Ishikawa (cell line): Measurements from ENCODE around the gene VWA3B.

Source experiments
- CEBPB ChIP-seq: IDR thresholded peaks from 2 replicates; pipeline ENCODE4 v1.6.1; 2012
- CREB1 ChIP-seq: IDR thresholded peaks from 2 replicates; pipeline ENCODE4 v1.6.1; 2012; ENCODE audit warnings: low read depth
- EGR1 ChIP-seq: IDR thresholded peaks from 2 replicates; pipeline ENCODE4 v1.6.1; 2012
- EP300 ChIP-seq: IDR thresholded peaks from 2 replicates; pipeline ENCODE4 v1.6.1; 2012; ENCODE audit warnings: borderline replicate concordance
- FOXM1 ChIP-seq: IDR thresholded peaks from 2 replicates; pipeline ENCODE4 v1.6.1; 2012; ENCODE audit warnings: low read depth, borderline replicate concordance
- NFIC ChIP-seq: IDR thresholded peaks from 2 replicates; pipeline ENCODE4 v1.6.1; 2012
- RAD21 ChIP-seq: IDR thresholded peaks from 2 replicates; pipeline ENCODE4 v1.6.1; 2012; ENCODE audit warnings: low read depth
- TAF1 ChIP-seq: IDR thresholded peaks from 2 replicates; pipeline ENCODE4 v1.6.1; 2012; ENCODE audit warnings: low read depth, mild to moderate bottlenecking
- TCF12 ChIP-seq: IDR thresholded peaks from 2 replicates; pipeline ENCODE4 v1.6.1; 2012; ENCODE audit warnings: low read depth
- TEAD4 ChIP-seq: IDR thresholded peaks from 2 replicates; pipeline ENCODE4 v1.6.1; 2012
- YY1 ChIP-seq: IDR thresholded peaks from 2 replicates; pipeline ENCODE4 v1.6.1; 2012; ENCODE audit warnings: low read depth
- ZBTB7A ChIP-seq: IDR thresholded peaks from 2 replicates; pipeline ENCODE4 v1.6.1; 2012; ENCODE audit warnings: low read depth
- TF ChIP-seq, protein P1 (sequence below): IDR thresholded peaks from 2 replicates; pipeline ENCODE4 v1.6.1; 2012; ENCODE audit warnings: low read depth, mild to moderate bottlenecking
- TF ChIP-seq, protein P2 (sequence below): IDR thresholded peaks from 2 replicates; pipeline ENCODE4 v1.6.1; 2012
- TF ChIP-seq, protein P3 (sequence below): IDR thresholded peaks from 2 replicates; pipeline ENCODE4 v1.6.1; 2012

Gene VWA3B

DNA sequence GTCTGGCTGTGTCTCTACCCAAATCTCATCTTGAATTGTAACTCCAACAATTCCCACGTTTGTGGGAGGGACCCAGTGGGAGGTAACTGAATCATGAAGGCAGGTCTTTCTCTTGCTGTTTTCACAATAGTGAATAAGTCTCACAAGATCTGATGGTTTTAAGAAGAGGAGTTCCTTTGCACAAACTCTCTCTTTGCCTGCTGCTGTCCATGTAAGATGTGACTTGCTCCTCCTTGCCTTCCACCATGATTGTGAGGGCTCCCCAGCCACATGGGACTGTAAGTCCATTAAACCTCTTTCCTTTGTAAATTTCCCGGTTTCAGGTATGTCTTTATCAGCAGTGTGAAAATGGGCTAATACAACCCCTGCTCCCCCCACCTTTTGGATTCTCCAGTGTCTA lies 23.8 kb downstream of the VWA3B start:
- TF ChIP-seq NFIC: no peak
- no peak for TF ChIP-seq CEBPB
- TF ChIP-seq, protein P1, sequence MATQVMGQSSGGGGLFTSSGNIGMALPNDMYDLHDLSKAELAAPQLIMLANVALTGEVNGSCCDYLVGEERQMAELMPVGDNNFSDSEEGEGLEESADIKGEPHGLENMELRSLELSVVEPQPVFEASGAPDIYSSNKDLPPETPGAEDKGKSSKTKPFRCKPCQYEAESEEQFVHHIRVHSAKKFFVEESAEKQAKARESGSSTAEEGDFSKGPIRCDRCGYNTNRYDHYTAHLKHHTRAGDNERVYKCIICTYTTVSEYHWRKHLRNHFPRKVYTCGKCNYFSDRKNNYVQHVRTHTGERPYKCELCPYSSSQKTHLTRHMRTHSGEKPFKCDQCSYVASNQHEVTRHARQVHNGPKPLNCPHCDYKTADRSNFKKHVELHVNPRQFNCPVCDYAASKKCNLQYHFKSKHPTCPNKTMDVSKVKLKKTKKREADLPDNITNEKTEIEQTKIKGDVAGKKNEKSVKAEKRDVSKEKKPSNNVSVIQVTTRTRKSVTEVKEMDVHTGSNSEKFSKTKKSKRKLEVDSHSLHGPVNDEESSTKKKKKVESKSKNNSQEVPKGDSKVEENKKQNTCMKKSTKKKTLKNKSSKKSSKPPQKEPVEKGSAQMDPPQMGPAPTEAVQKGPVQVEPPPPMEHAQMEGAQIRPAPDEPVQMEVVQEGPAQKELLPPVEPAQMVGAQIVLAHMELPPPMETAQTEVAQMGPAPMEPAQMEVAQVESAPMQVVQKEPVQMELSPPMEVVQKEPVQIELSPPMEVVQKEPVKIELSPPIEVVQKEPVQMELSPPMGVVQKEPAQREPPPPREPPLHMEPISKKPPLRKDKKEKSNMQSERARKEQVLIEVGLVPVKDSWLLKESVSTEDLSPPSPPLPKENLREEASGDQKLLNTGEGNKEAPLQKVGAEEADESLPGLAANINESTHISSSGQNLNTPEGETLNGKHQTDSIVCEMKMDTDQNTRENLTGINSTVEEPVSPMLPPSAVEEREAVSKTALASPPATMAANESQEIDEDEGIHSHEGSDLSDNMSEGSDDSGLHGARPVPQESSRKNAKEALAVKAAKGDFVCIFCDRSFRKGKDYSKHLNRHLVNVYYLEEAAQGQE: no peak
- no peak for TF ChIP-seq FOXM1
- no peak for TF ChIP-seq EGR1
- TF ChIP-seq TAF1: no peak
- TF ChIP-seq, protein P2, sequence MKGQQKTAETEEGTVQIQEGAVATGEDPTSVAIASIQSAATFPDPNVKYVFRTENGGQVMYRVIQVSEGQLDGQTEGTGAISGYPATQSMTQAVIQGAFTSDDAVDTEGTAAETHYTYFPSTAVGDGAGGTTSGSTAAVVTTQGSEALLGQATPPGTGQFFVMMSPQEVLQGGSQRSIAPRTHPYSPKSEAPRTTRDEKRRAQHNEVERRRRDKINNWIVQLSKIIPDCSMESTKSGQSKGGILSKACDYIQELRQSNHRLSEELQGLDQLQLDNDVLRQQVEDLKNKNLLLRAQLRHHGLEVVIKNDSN: no peak
- TF ChIP-seq YY1: no peak
- no peak for TF ChIP-seq TEAD4
- TF ChIP-seq EP300: no peak
- TF ChIP-seq RAD21: no peak
- no peak for TF ChIP-seq ZBTB7A

DNA sequence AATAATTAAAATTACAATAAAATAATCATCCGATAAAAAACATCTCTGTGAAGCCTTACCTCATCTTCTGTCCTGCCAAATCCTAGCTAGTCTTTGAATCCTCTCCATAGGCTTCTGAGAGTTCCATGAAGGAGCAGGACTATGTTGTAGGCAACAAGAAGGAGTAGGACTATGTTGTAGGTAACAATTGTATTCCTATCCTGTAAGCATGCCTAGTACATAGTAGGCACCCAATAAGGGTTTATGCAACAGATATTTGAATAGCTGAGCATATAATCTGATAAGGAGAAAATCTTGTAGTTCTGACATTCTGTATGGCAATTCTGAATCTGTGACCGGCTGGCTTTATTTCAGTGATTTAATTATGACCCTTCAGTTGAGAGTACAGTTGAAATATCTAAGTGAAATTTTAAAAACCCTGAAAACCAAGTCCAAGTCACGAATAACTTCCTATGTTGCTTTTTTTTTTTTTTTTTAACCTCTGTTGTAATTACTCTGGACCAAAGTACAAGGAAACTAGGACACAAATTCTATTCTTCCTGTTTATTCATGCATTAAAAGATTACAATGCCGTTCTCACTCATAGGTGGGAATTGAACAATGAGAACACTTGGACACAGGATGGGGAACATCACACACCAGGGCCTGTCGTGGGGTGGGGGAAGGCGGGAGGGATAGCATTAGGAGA lies 27.8 kb downstream of the VWA3B start:
- TF ChIP-seq, protein P1: no peak
- TF ChIP-seq CREB1: no peak
- no peak for TF ChIP-seq TAF1
- TF ChIP-seq, protein P3, sequence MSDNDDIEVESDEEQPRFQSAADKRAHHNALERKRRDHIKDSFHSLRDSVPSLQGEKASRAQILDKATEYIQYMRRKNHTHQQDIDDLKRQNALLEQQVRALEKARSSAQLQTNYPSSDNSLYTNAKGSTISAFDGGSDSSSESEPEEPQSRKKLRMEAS: no peak
- no peak for TF ChIP-seq NFIC
- no peak for TF ChIP-seq EP300
- TF ChIP-seq TCF12: no peak
- TF ChIP-seq YY1: no peak
- TF ChIP-seq ZBTB7A: no peak
- TF ChIP-seq EGR1: no peak
- TF ChIP-seq, protein P2: no peak
- no peak for TF ChIP-seq CEBPB
- no peak for TF ChIP-seq RAD21
- TF ChIP-seq TEAD4: no peak
- no peak for TF ChIP-seq FOXM1

DNA sequence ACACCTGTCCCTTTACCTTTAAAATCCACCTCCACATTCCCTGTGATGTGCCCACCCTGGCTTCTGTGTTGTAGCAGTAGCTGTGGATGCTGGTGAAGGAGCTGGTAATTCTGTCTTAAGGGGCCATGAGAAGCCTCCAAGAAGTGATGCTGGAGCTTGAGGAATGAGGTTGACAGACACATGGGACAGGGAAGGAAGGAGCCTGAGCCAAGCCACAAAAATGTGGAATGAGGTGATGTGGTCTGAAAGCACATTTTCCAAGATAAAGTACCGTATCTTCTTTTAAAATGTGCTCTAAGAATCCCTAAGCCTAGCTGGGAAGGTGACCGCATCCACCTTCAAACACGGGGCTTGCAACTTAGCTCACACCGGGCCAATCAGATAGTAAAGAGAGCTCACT lies 31.2 kb downstream of the VWA3B start:
- TF ChIP-seq RAD21: no peak
- TF ChIP-seq ZBTB7A: no peak
- no peak for TF ChIP-seq FOXM1
- TF ChIP-seq CEBPB: no peak
- TF ChIP-seq EGR1: no peak
- TF ChIP-seq, protein P3: no peak
- TF ChIP-seq, protein P2: no peak
- no peak for TF ChIP-seq TCF12
- TF ChIP-seq TEAD4: no peak
- no peak for TF ChIP-seq NFIC
- TF ChIP-seq, protein P1: no peak

DNA sequence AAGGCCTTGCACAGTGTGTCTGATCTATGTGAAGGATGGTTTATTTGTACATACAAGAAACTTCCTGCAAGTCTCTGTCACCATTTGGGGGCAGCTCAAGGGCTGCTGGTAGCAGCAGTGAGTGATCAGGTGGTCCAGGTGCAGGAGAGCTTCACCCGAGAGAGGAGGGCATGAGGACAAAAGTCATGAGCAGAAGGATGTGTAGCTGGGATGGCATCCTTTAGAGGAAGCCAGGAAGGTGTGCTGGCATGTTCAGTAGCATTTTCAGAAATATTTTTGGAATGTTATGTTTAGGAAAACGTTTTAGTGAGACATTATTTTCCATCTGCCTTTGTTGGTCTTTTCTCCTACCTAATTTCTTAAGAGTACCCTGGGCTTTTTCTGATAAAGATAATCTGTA lies 31.9 kb downstream of the VWA3B start:
- no peak for TF ChIP-seq EP300
- TF ChIP-seq CREB1: no peak
- TF ChIP-seq EGR1: no peak
- TF ChIP-seq FOXM1: no peak
- TF ChIP-seq YY1: no peak
- no peak for TF ChIP-seq RAD21
- no peak for TF ChIP-seq NFIC
- TF ChIP-seq, protein P3: no peak
- TF ChIP-seq CEBPB: no peak
- no peak for TF ChIP-seq ZBTB7A
- TF ChIP-seq, protein P2: no peak
- no peak for TF ChIP-seq TEAD4
- TF ChIP-seq, protein P1: no peak
- no peak for TF ChIP-seq TAF1
- no peak for TF ChIP-seq TCF12
